ENCODE data around the gene LACC1. TPM values are rescaled to one million over a fixed set of nuclear protein-coding genes. Genes with fewer than 3 reads are reported as not detected.

The LACC1 gene
- total RNA-seq, 1 experiment from 2014 or later, result 0.47 TPM

GRCh38 chr13:43861863-43862262 lies 17.8 kb upstream of the LACC1 start:
- TF ChIP-seq EZH2 (IDR thresholded peaks at IDR 0.05; ENCODE audit: borderline replicate concordance, low read depth, low read length, poor library complexity, severe bottlenecking), result no peak
- no peak for TF ChIP-seq CTCF (conservative IDR thresholded peaks at IDR 0.05; ENCODE audit: low read depth, low read length)
- ChIA-PET CTCF (no interaction called here), POLR2A (ENCODE audit: low non-redundant PET) (no interaction called here)
- intact Hi-C loops (cut with micrococcal nuclease; ENCODE audit: unreplicated experiment), result no loop called here
- no peak for DNase-seq (ENCODE audit: low spot score)
- no TSS peak for BruUV-seq (replicated peaks)
- no peaks in the 10 kb centered on the region for H3K36me3 ChIP-seq (ENCODE audit: insufficient read depth, low read length, poor library complexity, severe bottlenecking)
- no peak overlapping the region for H3K27ac ChIP-seq (ENCODE audit: low read depth, low read length, poor library complexity, severe bottlenecking)
- H3K27me3 ChIP-seq (replicated peaks; ENCODE audit: insufficient read depth, low read depth, low read length, poor library complexity), result no peaks in the 10 kb centered on the region
- no peaks in the 10 kb centered on the region for H3K4me1 ChIP-seq (ENCODE audit: insufficient read depth, low read length, poor library complexity, severe bottlenecking)
- H3K4me3 ChIP-seq (ENCODE audit: low read depth, low read length, poor library complexity, severe bottlenecking), result no peak overlapping the region
- no peaks in the 10 kb centered on the region for H3K9me3 ChIP-seq (ENCODE audit: low read depth, low read length, poor library complexity, severe bottlenecking)

- no peak for DNase-seq (ENCODE audit: low spot score)
- Histone ChIP-seq H3K36me3 (ENCODE audit: insufficient read depth, low read length, poor library complexity, severe bottlenecking) (no peaks in the 10 kb centered on the region), H3K27ac (ENCODE audit: low read depth, low read length, poor library complexity, severe bottlenecking) (no peak overlapping the region), H3K27me3 (replicated peaks; ENCODE audit: insufficient read depth, low read depth, low read length, poor library complexity) (no peaks in the 10 kb centered on the region), H3K4me1 (ENCODE audit: insufficient read depth, low read length, poor library complexity, severe bottlenecking) (no peaks in the 10 kb centered on the region), H3K4me3 (ENCODE audit: low read depth, low read length, poor library complexity, severe bottlenecking) (no peak overlapping the region), H3K9me3 (ENCODE audit: low read depth, low read length, poor library complexity, severe bottlenecking) (no peaks in the 10 kb centered on the region)
- TF ChIP-seq CTCF (conservative IDR thresholded peaks at IDR 0.05; ENCODE audit: low read depth, low read length) (no peak), EZH2 (IDR thresholded peaks at IDR 0.05; ENCODE audit: borderline replicate concordance, low read depth, low read length, poor library complexity, severe bottlenecking) (no peak)
- ChIA-PET POLR2A (ENCODE audit: low non-redundant PET) (no interaction called here), CTCF (no interaction called here)
- no TSS peak for BruUV-seq (replicated peaks)
- intact Hi-C loops (cut with micrococcal nuclease; ENCODE audit: unreplicated experiment), result no loop called here
These were observed 14.8 kb upstream of the LACC1 start for GRCh38 chr13:43864921-43865320.

- ChIA-PET CTCF (no interaction called here), POLR2A (ENCODE audit: low non-redundant PET) (no interaction called here)
- no TSS peak for BruUV-seq (replicated peaks)
- H3K4me3 ChIP-seq (ENCODE audit: low read depth, low read length, poor library complexity, severe bottlenecking), result no peak overlapping the region
- H3K4me1 ChIP-seq (ENCODE audit: insufficient read depth, low read length, poor library complexity, severe bottlenecking), result no peaks in the 10 kb centered on the region
- intact Hi-C loops (cut with micrococcal nuclease; ENCODE audit: unreplicated experiment), result no loop called here
- H3K27ac ChIP-seq (ENCODE audit: low read depth, low read length, poor library complexity, severe bottlenecking), result no peak overlapping the region
- H3K36me3 ChIP-seq (ENCODE audit: insufficient read depth, low read length, poor library complexity, severe bottlenecking), result no peaks in the 10 kb centered on the region
- DNase-seq (ENCODE audit: low spot score), result no peak
- TF ChIP-seq CTCF (conservative IDR thresholded peaks at IDR 0.05; ENCODE audit: low read depth, low read length), result no peak
- no peak for TF ChIP-seq EZH2 (IDR thresholded peaks at IDR 0.05; ENCODE audit: borderline replicate concordance, low read depth, low read length, poor library complexity, severe bottlenecking)
- no peaks in the 10 kb centered on the region for H3K9me3 ChIP-seq (ENCODE audit: low read depth, low read length, poor library complexity, severe bottlenecking)
- H3K27me3 ChIP-seq (replicated peaks; ENCODE audit: insufficient read depth, low read depth, low read length, poor library complexity), result no peaks in the 10 kb centered on the region
These were observed 13.8 kb upstream of the LACC1 start for GRCh38 chr13:43865892-43866291.

Data from A673 (cell line).